CD4-positive, alpha-beta T cell (primary cell): Measurements from ENCODE around the gene PCDH9. TPM values are rescaled to one million over a fixed set of nuclear protein-coding genes. Genes with fewer than 3 reads are reported as not detected.

Experiments
- ATAC-seq: fragments of 200-7000 bp; cut with Tn5 transposase; one replicate; pipeline ENCODE4 v1.10.0; 2022; ENCODE audit warnings: mild to moderate bottlenecking; ENCODE audit not compliant: poor library complexity
- CTCF ChIA-PET: fragments of 350-600 bp; sonication (Branson Sonifier 250); formaldehyde crosslinking; loops from one replicate; lab custom pipeline; 2021; ENCODE audit warnings: antibody characterized with exemption, inconsistent platforms; lab: Charles Lee
- POLR2A ChIA-PET: fragments of 350-600 bp; sonication (Branson Sonifier 250); formaldehyde crosslinking; loops from one replicate; lab custom pipeline; 2021; ENCODE audit warnings: antibody characterized with exemption, inconsistent platforms; lab: Charles Lee
- DNase-seq, 14 experiments: peaks; one replicate each; pipeline ENCODE4 v3.0.0-alpha.2; 2013 to 2020; ENCODE audit warnings: mixed read lengths in 2 of 14
- H3K27ac ChIP-seq, 2 donors: one replicate each; pipeline versions ENCODE4 v1.5.1 to v1.7.0; 2013; ENCODE audit warnings: low read length in 2 of 2, low read depth in 1 of 2, mild to moderate bottlenecking in 1 of 2
- H3K27me3 ChIP-seq, 2 experiments: 1 replicate in 1 of 2; 2 replicates in 1 of 2; pipeline versions ENCODE4 v1.6.1 to v1.7.0; 2013; ENCODE audit warnings: low read length in 2 of 2, control low read depth in 1 of 2, mild to moderate bottlenecking in 1 of 2, moderate library complexity in 1 of 2; ENCODE audit not compliant: insufficient read depth in 2 of 2, control insufficient read depth in 1 of 2
- H3K36me3 ChIP-seq: one replicate; pipeline ENCODE4 v1.6.1; 2013; ENCODE audit warnings: low read length, control low read depth; ENCODE audit not compliant: insufficient read depth
- H3K4me1 ChIP-seq: one replicate; pipeline ENCODE4 v1.6.1; 2013; ENCODE audit warnings: low read length, control low read depth; ENCODE audit not compliant: insufficient read depth
- H3K4me3 ChIP-seq: one replicate; pipeline ENCODE4 v1.5.1; 2013; ENCODE audit warnings: mild to moderate bottlenecking, low read length, moderate library complexity
- H3K9me3 ChIP-seq, 2 experiments: 1 replicate in 1 of 2; 2 replicates in 1 of 2; pipeline versions ENCODE4 v1.6.1 to v1.7.0; 2013; ENCODE audit warnings: low read length in 2 of 2, mild to moderate bottlenecking in 2 of 2, control low read depth in 1 of 2, moderate library complexity in 1 of 2; ENCODE audit not compliant: control insufficient read depth in 1 of 2, insufficient read depth in 1 of 2
- H3K27ac Mint-ChIP-seq: one replicate; pipeline ENCODE4 v1.8.0; 2020; ENCODE audit warnings: mixed read lengths
- H3K27me3 Mint-ChIP-seq: one replicate; pipeline ENCODE4 v1.8.0; 2021; ENCODE audit warnings: mixed read lengths
- H3K36me3 Mint-ChIP-seq: one replicate; pipeline ENCODE4 v1.8.0; 2021; ENCODE audit warnings: low read depth, mixed read lengths
- H3K4me1 Mint-ChIP-seq: one replicate; pipeline ENCODE4 v1.8.0; 2021; ENCODE audit warnings: low read depth, mixed read lengths
- H3K4me3 Mint-ChIP-seq: one replicate; pipeline ENCODE4 v1.8.0; 2020; ENCODE audit warnings: mild to moderate bottlenecking, mixed read lengths
- H3K9me3 Mint-ChIP-seq: one replicate; pipeline ENCODE4 v1.8.0; 2020; ENCODE audit warnings: mixed read lengths
- CTCF ChIP-seq: fragments of 200-600 bp; IDR thresholded peaks from one replicate; pipeline ENCODE4 v1.8.0; 2022; ENCODE audit warnings: antibody characterized with exemption, mild to moderate bottlenecking
- intact Hi-C, 2 experiments: fragments of 100-400 bp; cut with DNase I in 1 of 2; cut with micrococcal nuclease in 1 of 2; formaldehyde crosslinking; loops; one replicate each; pipeline versions ENCODE4 v1.15.1 to v1.9.0; 2023 to 2025; cut with DNase I, micrococcal nuclease
- total RNA-seq, 174 experiments: library from RNA in 2 of 174; stranded (reverse) in 2 of 174; gene quantifications; one replicate each; pipeline ENCODE4 v1.2.3 and lab custom pipeline; 2021 to 2026

PCDH9 gene
- total RNA-seq, 2 experiments from 2014 or later = 0.08 to 0.19 TPM

GRCh38 chr13:66543780-66544179 is 686.4 kb downstream of the PCDH9 start:
- CTCF ChIA-PET = no interaction called here
- Histone ChIP-seq H3K4me1 (no peaks in the 10 kb centered on the region), H3K27me3 (no peaks in the 10 kb centered on the region)

GRCh38 chr13:66537417-66537816 is 692.7 kb downstream of the PCDH9 start:
- Mint-ChIP-seq H3K36me3 (no peaks in the 10 kb centered on the region), H3K27ac (no peak overlapping the region), H3K4me1 (no peaks in the 10 kb centered on the region), H3K27me3 (no peaks in the 10 kb centered on the region), H3K4me3 (no peak overlapping the region), H3K9me3 (peaks cover 2% of the 10 kb centered on the region)
- ATAC-seq = no peak
- no peaks in the 10 kb centered on the region for H3K36me3 ChIP-seq
- intact Hi-C loops = no loop called here
- POLR2A ChIA-PET = no interaction called here
- no peak overlapping the region for H3K4me3 ChIP-seq
- CTCF ChIA-PET = no interaction called here
- no peaks in the 10 kb centered on the region for H3K27me3 ChIP-seq
- DNase-seq = no peak
- no peak for TF ChIP-seq CTCF
- no peaks in the 10 kb centered on the region for H3K9me3 ChIP-seq
- no peaks in the 10 kb centered on the region for H3K4me1 ChIP-seq
- H3K27ac ChIP-seq = no peak overlapping the region

More at GRCh38 chr13:66543780-66544179, 686.4 kb downstream of the PCDH9 start:
- DNase-seq = no peak
- H3K36me3 Mint-ChIP-seq = no peaks in the 10 kb centered on the region
- no peaks in the 10 kb centered on the region for H3K9me3 ChIP-seq
- H3K27me3 Mint-ChIP-seq = no peaks in the 10 kb centered on the region
- H3K27ac Mint-ChIP-seq = no peak overlapping the region
- no peaks in the 10 kb centered on the region for H3K4me1 Mint-ChIP-seq
- H3K9me3 Mint-ChIP-seq = peaks cover 2% of the 10 kb centered on the region
- no peak for TF ChIP-seq CTCF
- no peak for ATAC-seq
- no peak overlapping the region for H3K27ac ChIP-seq
- intact Hi-C loops = no loop called here
- no peak overlapping the region for H3K4me3 ChIP-seq
- H3K36me3 ChIP-seq = no peaks in the 10 kb centered on the region
- POLR2A ChIA-PET = no interaction called here
- H3K4me3 Mint-ChIP-seq = no peak overlapping the region

- no peak overlapping the region for H3K27ac Mint-ChIP-seq
- Histone ChIP-seq H3K4me3 (no peak overlapping the region), H3K9me3 (no peaks in the 10 kb centered on the region), H3K36me3 (no peaks in the 10 kb centered on the region), H3K27ac (no peak overlapping the region), H3K27me3 (no peaks in the 10 kb centered on the region), H3K4me1 (no peaks in the 10 kb centered on the region)
- ChIA-PET CTCF (no interaction called here), POLR2A (no interaction called here)
- no peaks in the 10 kb centered on the region for H3K27me3 Mint-ChIP-seq
- no peak for TF ChIP-seq CTCF
- intact Hi-C loops = no loop called here
- H3K4me3 Mint-ChIP-seq = no peak overlapping the region
- no peaks in the 10 kb centered on the region for H3K4me1 Mint-ChIP-seq
- H3K9me3 Mint-ChIP-seq = peaks cover 2% of the 10 kb centered on the region
- no peaks in the 10 kb centered on the region for H3K36me3 Mint-ChIP-seq
- no peak for DNase-seq
- no peak for ATAC-seq
Measured at GRCh38 chr13:66536746-66537145, 693.4 kb downstream of the PCDH9 start.
